KMS-11 (cell line): ENCODE data around the gene ASCC3.

Experiments used
- H2AFZ ChIP-seq: fragments of 200-600 bp; sonication (generic); 2 replicates; pipeline ENCODE4 v1.6.1; 2016; ENCODE audit warnings: antibody characterized with exemption, mixed run types, low read depth
- H3K27ac ChIP-seq: fragments of 200-600 bp; sonication (generic); 2 replicates; pipeline ENCODE4 v1.6.1; 2016; ENCODE audit warnings: mild to moderate bottlenecking, mixed run types
- H3K27me3 ChIP-seq: fragments of 200-600 bp; sonication (generic); 2 replicates; pipeline ENCODE4 v1.6.1; 2017; ENCODE audit warnings: mild to moderate bottlenecking, low read depth, mixed run types, moderate library complexity; ENCODE audit not compliant: insufficient read depth
- H3K36me3 ChIP-seq: fragments of 200-600 bp; sonication (generic); 2 replicates; pipeline ENCODE4 v1.6.1; 2017; ENCODE audit warnings: mild to moderate bottlenecking, mixed run types; ENCODE audit not compliant: insufficient read depth
- H3K4me1 ChIP-seq: fragments of 200-600 bp; sonication (generic); 2 replicates; pipeline ENCODE4 v1.6.1; 2016; ENCODE audit warnings: mild to moderate bottlenecking, low read depth, mixed run types; ENCODE audit not compliant: poor library complexity, severe bottlenecking
- H3K4me2 ChIP-seq: fragments of 200-600 bp; sonication (generic); 2 replicates; pipeline ENCODE4 v1.7.0; 2016; ENCODE audit warnings: mild to moderate bottlenecking, mixed run types
- H3K4me3 ChIP-seq: fragments of 200-600 bp; sonication (generic); IDR thresholded peaks from 2 replicates; pipeline ENCODE4 v1.6.1; 2017; ENCODE audit warnings: low read depth, low read length, mixed read lengths; ENCODE audit not compliant: insufficient read depth
- H3K79me2 ChIP-seq: fragments of 200-600 bp; sonication (generic); 2 replicates; pipeline ENCODE4 v1.6.1; 2016; ENCODE audit warnings: low read depth, mixed run types; ENCODE audit not compliant: insufficient read depth
- H3K9ac ChIP-seq: fragments of 200-600 bp; sonication (generic); 2 replicates; pipeline ENCODE4 v1.6.1; 2016; ENCODE audit warnings: mild to moderate bottlenecking, mixed run types
- H4K20me1 ChIP-seq: fragments of 200-600 bp; sonication (generic); 2 replicates; pipeline ENCODE4 v1.6.1; 2016; ENCODE audit warnings: mild to moderate bottlenecking, mixed run types; ENCODE audit not compliant: insufficient read depth
- TF ChIP-seq, protein P1 (sequence below): fragments of 200-600 bp; sonication (generic); conservative IDR thresholded peaks from 2 replicates; pipeline ENCODE4 v1.6.1; 2017; ENCODE audit warnings: low read depth, mild to moderate bottlenecking, antibody characterized with exemption, low read length, moderate library complexity, mixed read lengths

Gene ASCC3

DNA sequence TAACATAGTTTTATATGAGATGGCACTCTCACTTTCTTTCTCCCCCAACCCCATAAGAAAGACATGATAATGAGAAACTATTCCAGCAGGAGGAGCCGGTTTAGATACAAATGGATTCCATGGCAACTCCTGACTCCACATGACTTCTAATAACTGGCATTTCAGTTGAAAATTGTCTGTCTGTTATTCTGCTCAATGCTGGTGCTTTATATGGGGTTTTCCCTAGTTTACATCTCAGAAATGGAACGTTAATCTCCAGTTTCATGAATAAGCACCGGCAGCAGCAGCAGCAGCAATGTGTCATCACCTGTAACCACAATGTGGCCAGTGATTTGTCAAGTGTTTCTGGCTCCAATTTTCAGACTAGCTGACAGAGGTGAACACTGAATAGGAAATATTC, 408.5 kb downstream of the ASCC3 start:
- Histone ChIP-seq H3K9ac (no peak overlapping the region; the same call in 1 of the 2 replicates), H2AFZ (no peak overlapping the region), H3K4me3 (no peak overlapping the region), H3K27ac (peak overlapping the region; percentile 75), H3K36me3 (no peaks in the 10 kb centered on the region), H4K20me1 (no peaks in the 10 kb centered on the region), H3K79me2 (no peaks in the 10 kb centered on the region), H3K4me2 (peak overlapping the region; percentile 76), H3K4me1 (peaks cover 52% of the 10 kb centered on the region), H3K27me3 (no peaks in the 10 kb centered on the region)
- TF ChIP-seq, protein P1, sequence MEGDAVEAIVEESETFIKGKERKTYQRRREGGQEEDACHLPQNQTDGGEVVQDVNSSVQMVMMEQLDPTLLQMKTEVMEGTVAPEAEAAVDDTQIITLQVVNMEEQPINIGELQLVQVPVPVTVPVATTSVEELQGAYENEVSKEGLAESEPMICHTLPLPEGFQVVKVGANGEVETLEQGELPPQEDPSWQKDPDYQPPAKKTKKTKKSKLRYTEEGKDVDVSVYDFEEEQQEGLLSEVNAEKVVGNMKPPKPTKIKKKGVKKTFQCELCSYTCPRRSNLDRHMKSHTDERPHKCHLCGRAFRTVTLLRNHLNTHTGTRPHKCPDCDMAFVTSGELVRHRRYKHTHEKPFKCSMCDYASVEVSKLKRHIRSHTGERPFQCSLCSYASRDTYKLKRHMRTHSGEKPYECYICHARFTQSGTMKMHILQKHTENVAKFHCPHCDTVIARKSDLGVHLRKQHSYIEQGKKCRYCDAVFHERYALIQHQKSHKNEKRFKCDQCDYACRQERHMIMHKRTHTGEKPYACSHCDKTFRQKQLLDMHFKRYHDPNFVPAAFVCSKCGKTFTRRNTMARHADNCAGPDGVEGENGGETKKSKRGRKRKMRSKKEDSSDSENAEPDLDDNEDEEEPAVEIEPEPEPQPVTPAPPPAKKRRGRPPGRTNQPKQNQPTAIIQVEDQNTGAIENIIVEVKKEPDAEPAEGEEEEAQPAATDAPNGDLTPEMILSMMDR: no peak

DNA sequence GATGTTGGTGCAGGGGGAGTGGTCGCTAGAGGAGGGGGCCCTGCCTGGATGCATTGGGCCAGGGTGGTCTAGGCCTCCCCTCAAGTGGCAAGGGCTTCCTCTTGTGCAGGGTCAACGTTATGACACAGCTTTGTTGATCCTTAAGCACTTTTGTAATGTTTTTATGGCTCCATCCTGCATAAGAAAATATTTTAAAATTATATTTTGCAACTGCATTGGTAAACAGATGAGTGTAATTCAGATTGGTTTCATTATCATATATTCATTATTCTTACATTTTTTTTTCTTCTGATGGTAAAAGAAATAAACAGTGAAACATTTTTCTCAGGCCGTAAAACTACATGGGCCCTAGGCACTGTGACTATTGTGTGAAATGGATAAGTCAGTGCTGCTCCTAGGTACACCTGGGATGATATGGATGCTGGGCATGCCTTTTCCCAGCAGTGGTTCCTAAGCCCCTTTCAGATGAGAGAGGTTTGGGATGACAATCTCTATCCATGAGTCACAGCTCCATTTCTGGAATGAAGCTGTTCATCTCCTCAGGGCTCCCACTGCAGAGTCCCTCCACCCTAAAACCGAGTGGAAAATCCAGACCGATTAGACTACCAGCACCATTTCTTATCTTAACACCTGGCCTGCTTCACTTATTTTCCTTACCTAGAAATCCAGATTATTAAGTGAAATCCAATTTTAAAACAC, 410.6 kb downstream of the ASCC3 start:
- TF ChIP-seq, protein P1: no peak
- no peaks in the 10 kb centered on the region for H3K27me3 ChIP-seq
- peaks cover 46% of the 10 kb centered on the region for H3K4me1 ChIP-seq
- no peaks in the 10 kb centered on the region for H4K20me1 ChIP-seq
- H3K4me2 ChIP-seq: no peak overlapping the region
- no peak overlapping the region for H3K9ac ChIP-seq
- H3K4me3 ChIP-seq: no peak overlapping the region
- H3K27ac ChIP-seq: no peak overlapping the region
- H2AFZ ChIP-seq: no peak overlapping the region
- H3K36me3 ChIP-seq: no peaks in the 10 kb centered on the region
- no peaks in the 10 kb centered on the region for H3K79me2 ChIP-seq

DNA sequence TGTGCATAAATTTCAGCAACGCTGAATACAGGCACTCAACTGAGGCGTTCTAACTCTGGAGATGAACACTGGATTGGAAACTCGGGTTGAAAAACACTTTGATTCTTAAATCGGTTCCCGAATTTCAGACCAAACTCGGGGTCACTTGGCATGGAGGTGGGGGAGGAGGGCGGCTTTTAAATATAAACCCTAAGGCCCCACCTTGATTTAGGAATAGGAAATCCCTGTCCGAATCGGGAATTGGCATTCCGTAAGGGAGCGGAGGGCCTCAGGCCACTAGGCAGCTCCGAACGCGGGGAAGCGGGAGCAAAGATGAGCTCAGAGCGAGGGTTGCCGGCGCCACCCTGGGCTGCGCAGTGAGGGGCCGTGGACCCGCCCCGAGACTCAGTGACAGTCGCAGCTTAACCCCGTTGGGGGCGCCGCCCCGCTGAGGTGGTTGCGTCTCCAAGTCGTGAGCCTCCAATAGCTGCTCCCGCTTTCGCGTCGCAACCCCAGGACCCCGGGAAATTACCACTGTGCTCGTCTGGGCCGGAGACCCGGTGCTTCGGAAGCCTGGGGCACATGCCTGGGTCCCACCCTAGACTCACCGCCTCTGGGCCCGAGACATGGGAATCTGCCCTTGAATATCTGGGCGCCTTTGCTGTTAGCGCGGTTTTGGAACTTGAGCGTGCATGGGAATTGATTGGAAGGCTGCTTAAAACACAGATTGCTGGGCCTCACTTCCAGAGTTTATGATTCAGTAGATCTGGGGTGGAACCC, 411.8 kb downstream of the ASCC3 start:
- Histone ChIP-seq H3K79me2 (no peaks in the 10 kb centered on the region), H3K9ac (no peak overlapping the region), H3K4me3 (no peak overlapping the region), H3K4me1 (peaks cover 33% of the 10 kb centered on the region), H3K27me3 (no peaks in the 10 kb centered on the region), H4K20me1 (no peaks in the 10 kb centered on the region), H3K27ac (no peak overlapping the region), H2AFZ (no peak overlapping the region), H3K36me3 (no peaks in the 10 kb centered on the region), H3K4me2 (no peak overlapping the region)
- TF ChIP-seq, protein P1: no peak

DNA sequence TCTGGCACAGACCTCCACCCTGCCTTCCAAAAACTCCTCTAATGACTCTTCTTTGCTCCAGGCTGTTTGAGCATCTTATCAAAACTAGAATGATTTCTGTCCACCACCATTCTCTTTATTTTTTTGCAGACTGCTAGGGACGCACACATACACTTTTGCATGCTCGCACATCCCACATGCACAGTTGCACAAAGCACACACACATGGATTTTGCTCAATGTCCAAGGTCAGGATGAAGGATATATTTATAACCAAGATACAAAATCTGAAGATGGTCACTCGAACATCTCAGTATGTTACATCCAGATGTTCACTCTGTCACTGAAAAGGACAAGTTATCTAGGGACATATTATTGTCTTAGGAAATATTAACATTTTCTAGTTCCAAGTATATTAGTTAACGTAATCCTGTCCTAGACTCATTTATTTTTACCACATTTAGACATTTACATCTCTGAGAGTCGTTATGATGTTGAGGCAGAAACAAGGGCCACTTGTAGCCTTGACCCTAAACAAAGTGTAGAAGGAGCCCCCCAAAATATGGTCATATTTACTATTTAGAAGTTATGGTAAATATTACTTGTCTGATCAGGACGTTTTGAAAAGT, 413.0 kb downstream of the ASCC3 start:
- Histone ChIP-seq H3K79me2 (no peaks in the 10 kb centered on the region), H2AFZ (no peak overlapping the region), H4K20me1 (no peaks in the 10 kb centered on the region), H3K4me3 (no peak overlapping the region), H3K36me3 (no peaks in the 10 kb centered on the region), H3K27me3 (no peaks in the 10 kb centered on the region), H3K27ac (no peak overlapping the region), H3K4me2 (no peak overlapping the region), H3K9ac (no peak overlapping the region), H3K4me1 (peaks cover 21% of the 10 kb centered on the region)
- TF ChIP-seq, protein P1: no peak
